Activated CD4-positive, alpha-beta T cell treated with anti-CD3 and anti-CD28 coated beads for 4 hours (primary cell): ENCODE results near the gene HSP90AB1.
"Not testable (repeated sequence)": the region's sequence is repeated elsewhere in the genome, so short reads cannot be mapped to it uniquely, and the experiment has no call there.

Experiments used
- DNase-seq, 2 donors: peaks; one replicate each; pipeline ENCODE4 v3.0.0-alpha.2; 2020

HSP90AB1 gene

GRCh38 chr6:44222486-44223318 is 24.2 kb upstream of the HSP90AB1 start:
- peak in 1 of 2 donors; percentile 14 for DNase-seq

DNA sequence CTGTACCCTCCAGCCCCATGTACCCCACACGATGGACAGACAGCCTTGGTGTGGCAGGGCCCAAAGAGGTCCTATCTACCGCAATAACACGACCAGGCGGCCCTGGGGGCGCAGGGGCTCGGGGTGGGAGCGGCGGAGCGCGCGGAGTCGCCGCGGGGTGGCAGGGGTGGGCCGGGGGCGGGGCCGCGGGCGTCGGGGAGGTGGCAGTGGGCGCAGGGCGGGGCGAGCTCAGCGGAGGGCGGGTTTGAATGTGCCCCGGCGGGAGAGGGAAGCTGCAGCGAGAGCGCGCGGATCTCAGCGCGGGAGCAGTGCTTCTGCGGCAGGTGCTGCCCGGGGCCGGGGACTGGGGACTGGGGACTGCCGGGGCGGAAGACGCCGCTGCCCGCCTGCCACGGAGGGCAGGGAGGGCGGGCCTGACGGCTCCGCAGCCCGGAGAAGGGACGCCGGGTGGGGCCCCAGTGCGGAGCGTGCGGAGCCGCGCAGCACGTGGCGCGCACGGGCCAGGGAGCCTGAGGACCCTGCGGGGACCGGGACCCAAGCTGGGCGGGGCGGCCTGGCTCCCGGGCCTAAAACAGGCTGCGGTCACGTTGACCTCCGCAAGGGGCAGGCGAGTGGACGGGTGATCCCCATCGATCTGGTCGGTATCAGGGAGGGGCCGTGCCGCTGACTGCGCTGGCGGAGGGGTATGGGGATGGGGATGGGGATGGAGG is 23.4 kb upstream of the HSP90AB1 start, which contains the start of gene SLC29A1:
Gene SLC29A1 (plus strand): TSS at position 277 of the 710 bp plus-strand sequence. CDS start 3,719 bp downstream, outside the sequence.
- peak; percentile 84 to 85 for DNase-seq

- peak in 1 of 2 donors; percentile 22 for DNase-seq
These were observed 22.6 kb upstream of the HSP90AB1 start for GRCh38 chr6:44224029-44224964.

GRCh38 chr6:44224965-44225305 is 22.0 kb upstream of the HSP90AB1 start:
- DNase-seq = no peak

- DNase-seq = no peak
These were observed 21.1 kb upstream of the HSP90AB1 start for GRCh38 chr6:44225579-44226325.

- no peak for DNase-seq
These were observed 20.3 kb upstream of the HSP90AB1 start for GRCh38 chr6:44226368-44227147.

- no peak for DNase-seq
These were observed 19.6 kb upstream of the HSP90AB1 start for GRCh38 chr6:44227148-44227793.

DNA sequence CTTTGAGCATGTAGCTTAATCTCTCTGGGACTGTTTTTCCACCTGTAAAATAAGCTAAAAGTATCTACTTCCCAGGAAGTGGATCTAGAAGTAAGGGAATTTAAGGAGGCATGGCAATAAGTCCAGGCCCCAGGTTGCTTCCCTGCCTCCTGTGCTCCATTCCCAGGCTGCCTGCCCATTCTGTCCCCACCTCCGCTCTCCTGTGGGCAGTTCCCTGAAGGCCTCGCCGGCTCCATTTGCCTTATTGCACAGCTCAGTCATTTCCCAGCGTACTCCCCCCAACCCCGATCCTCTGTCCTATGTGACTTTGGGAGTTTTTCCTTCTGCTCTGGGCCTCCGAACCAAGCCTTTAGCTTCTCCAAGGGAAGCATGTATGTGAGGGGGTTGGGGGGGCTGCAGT is 18.9 kb upstream of the HSP90AB1 start:
- DNase-seq = no peak

- no peak for DNase-seq
These were observed 18.5 kb upstream of the HSP90AB1 start for GRCh38 chr6:44228433-44228832.

DNA sequence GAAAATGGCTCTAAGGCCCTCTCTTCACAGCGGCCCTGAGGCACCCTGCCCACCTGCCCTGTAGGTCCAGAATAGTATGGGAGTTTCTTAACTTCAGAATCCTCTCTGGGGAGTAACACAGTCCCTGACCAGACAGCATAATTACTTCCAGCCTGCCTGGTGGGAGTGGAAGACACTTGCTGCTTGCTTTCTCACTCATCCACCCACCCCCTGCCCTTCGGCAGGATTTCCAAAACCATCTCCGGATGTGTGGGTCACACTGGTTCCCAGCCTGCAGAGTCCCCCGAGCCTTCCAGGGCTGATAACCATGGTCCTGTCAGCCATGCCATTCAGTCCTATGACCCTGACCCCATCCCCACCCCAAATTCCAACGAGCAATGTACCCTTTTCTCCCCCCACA is 18.1 kb upstream of the HSP90AB1 start:
- no peak for DNase-seq

- no peak for DNase-seq
These were observed 17.4 kb upstream of the HSP90AB1 start for GRCh38 chr6:44229376-44230033.

DNA sequence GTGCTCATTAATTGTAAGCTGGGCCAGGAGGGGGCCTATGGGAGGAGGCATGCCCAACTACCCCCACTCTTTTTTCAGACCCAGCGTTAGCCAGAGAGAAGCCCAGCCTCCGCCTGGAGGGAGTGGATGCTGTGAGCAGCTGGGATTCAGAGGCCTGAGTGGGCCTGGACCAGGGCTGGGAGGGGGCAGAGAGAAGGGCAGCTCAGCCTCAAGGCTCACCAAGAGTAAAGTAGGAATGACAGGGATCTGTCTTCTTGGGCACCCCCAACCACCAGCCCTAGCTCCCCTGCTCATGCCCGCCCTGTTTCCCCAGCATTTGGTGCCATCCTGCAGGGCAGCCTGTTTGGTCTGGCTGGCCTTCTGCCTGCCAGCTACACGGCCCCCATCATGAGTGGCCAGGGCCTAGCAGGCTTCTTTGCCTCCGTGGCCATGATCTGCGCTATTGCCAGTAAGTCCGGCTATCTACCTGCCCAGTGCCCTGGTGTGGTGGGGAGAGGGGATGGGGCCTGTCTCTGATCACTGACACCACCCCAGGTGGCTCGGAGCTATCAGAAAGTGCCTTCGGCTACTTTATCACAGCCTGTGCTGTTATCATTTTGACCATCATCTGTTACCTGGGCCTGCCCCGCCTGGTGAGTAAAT is 16.7 kb upstream of the HSP90AB1 start:
- DNase-seq = no peak

DNA sequence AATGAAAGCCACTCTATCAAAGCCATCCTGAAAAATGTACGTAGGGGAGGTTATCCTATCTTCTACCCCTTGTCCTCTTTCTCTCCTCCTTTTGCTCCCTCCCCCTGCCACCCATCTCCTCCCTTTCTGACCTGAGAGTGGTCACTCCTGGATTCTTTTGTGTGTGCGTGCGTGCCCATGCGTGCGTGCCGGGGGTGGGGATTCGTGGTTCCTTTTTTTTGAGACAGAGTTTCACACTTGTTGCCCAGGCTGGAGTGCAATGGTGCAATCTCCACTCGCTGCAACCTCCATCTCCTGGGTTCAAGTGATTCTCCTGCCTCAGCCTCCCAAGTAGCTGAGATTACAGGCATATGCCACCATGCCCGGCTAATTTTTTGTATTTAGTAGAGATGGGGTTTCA is 15.5 kb upstream of the HSP90AB1 start:
- DNase-seq = not testable (repeated sequence)

GRCh38 chr6:44232676-44233566 is 14.0 kb upstream of the HSP90AB1 start:
- no peak for DNase-seq

GRCh38 chr6:44233567-44234100 is 13.3 kb upstream of the HSP90AB1 start:
- no peak for DNase-seq

DNA sequence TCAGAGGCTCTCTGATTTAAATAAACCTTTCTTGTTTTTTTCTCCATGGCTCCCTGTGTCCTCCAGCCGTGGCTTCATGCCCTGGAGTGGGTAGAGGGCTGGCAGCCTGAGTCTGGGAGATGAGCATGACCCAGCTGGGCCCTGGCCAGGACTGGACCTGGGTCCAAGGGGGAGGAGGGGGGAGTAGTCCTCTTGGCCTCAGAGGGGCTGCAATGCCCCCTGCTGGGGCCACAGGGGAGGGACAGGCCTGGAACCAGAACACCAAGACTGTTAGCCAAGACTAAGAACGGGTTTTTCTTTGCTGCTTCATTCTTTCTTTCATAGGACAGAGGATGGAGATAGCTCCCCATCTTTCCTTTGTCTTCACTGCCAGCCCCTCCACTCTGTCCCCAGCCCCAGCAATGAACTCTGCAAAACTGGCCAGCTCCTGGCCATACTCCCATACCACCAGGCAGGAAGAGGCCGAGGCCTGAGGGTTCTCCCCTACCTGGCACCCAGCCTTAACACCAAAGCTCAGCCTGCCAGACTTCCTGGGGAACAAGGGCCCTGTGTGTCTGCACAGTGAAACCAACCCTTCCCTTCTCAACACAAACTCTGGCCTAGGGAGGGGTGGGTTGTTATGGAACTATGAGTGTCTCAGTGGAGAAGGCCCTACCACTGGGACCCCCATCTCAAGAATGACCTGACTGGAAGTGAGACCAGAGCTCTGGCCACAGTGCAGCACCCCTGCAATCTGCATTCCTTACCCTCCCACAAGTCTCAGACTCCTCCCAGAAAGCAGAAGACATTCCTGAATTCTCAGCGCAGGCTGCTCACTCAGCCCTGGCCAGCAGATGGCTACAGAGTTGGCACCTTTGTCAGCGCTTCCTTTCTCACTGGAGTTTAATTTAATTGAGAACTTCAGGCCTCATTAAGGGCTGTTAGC is 12.5 kb upstream of the HSP90AB1 start:
- no peak for DNase-seq

- DNase-seq = no peak
These were observed 11.6 kb upstream of the HSP90AB1 start for GRCh38 chr6:44235269-44235668.
